HG03064 (cell line): ENCODE results near the gene PRMT2.

Experiments used
- ATAC-seq: cut with Tn5 transposase; IDR thresholded peaks from one replicate; pipeline ENCODE4 v1.9.1; 2021; ENCODE audit warnings: low read depth; ENCODE audit not compliant: unreplicated experiment

The PRMT2 gene

DNA sequence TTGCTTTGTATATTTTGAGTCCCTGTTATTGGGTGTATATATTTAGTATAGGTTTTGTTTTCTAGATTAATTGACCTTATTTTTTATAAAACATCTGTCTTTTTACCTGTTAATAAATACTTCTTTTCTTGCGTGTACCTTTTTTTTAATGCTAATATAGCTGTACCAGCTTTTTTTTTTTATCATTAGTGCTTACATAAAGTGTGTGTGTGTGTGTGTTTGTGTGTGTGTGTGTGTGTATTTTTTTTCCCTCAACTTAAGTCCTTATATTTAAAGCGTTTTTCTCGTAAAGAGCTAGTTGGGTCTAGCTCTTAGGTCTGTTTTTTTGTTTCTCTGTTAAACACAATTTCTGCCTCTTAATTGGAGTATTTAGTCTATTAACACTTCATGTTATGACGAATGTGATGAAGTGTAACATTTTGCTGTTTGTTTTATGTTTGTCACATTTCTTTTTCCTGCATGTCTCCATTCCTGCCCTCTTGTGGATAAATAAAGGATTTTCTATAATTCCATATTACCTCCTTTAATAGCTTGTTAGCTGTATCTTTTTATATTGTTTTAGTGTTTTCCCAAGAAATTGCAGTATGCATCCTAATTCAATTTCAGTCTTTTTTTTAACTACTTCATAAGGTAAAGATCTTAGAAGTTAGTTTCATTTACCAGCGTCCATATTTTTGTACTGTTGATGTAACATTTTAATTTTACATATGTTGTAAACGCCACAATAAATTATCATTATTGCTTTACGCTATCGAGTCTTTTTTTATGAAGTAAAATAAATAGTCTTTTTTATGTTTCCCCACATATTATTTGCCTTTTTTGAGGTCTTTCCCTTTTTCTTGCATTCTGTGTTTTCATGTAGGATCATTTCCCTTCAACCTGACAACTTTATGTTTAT, 4.3 kb downstream of the PRMT2 start:
- no peak for ATAC-seq

DNA sequence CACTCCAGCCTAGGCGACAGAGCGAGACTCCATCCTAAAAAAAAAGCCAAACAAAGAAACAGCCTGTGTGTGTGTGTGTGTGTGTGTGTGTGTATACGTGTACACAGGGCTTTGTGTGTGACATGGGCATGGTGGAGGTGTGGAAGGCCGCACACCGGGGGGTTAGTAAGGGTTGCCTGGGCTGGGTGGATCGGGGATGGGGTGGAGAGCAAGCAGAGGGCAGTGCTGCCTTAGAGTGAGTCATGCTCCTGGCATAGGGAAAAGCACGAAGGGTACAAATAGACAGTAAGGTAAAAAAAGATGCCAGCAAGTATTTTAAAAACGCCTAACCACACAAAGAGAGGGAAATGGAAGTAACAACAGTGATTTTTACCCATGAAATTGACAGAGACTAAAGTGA, 6.2 kb downstream of the PRMT2 start:
- ATAC-seq, result no peak

- no peak for ATAC-seq
Observed at GRCh38 chr21:46643379-46644177, 8.1 kb downstream of the PRMT2 start.

- ATAC-seq, result no peak
Observed at GRCh38 chr21:46645840-46646239, 10.4 kb downstream of the PRMT2 start.

GRCh38 chr21:46646541-46647154, 11.2 kb downstream of the PRMT2 start:
- no peak for ATAC-seq

DNA sequence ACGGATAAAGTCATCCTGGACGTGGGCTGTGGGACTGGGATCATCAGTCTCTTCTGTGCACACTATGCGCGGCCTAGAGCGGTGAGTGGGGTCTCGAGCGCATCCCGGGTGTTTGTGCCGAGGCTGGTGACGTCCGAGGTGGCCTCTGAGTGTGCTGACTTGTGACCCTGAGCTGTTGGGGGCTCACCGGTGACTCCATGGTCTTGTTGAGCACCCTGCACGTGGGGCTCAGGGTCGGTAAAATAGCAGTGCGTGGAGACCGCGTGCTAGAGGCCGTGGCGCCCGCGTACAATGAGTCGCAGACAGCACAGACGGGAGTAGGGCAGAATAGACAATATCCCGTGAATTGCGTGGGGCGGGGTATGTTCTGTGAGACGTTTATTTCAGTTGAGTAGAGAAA, 13.1 kb downstream of the PRMT2 start:
- ATAC-seq, result no peak

- no peak for ATAC-seq
Observed at GRCh38 chr21:46649356-46649755, 13.9 kb downstream of the PRMT2 start.

GRCh38 chr21:46650476-46651098, 15.1 kb downstream of the PRMT2 start:
- ATAC-seq, result no peak

GRCh38 chr21:46651121-46651520, 15.6 kb downstream of the PRMT2 start:
- ATAC-seq, result no peak

GRCh38 chr21:46655230-46655629, 19.8 kb downstream of the PRMT2 start:
- ATAC-seq, result no peak

DNA sequence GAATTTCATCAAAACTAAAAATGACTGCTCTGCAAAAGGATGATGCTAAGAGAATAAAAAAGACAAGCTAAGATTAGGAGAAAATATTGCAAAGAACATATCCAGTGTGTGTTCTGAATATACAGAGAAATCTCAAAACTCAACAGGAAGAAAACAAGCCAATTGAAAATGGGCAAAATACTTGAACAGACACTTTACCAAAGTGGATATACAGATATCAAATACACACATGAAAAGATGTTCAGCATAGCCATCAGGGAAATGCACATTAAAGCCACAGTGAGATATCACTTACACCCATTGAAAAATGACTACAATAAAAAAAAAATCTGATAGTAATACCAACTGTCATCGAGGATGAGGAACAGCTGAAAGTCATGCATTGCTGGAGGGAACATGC, 21.3 kb downstream of the PRMT2 start:
- no peak for ATAC-seq

- ATAC-seq, result no peak
Observed at GRCh38 chr21:46660505-46660904, 25.0 kb downstream of the PRMT2 start.

DNA sequence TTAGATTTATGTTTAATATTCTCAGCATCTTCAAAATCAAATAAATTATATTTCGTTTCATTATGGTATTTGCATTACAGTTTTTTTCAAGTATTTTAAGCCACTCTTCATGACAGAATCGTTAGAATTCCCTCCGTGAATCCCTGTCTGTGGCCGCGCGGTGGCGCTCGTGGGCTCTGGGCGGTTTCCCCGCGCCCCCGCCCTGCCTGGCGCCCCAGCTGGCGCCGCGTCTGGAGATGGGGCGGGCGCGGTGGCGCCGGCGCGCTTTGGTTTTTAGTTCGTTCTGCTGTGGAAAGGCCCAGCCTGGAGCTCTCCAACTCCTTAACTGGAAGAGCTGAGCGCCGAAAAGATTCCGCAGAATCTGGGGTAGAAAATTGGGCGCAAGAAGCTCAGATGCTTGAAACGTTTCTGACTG, 25.7 kb downstream of the PRMT2 start:
- ATAC-seq, result no peak

DNA sequence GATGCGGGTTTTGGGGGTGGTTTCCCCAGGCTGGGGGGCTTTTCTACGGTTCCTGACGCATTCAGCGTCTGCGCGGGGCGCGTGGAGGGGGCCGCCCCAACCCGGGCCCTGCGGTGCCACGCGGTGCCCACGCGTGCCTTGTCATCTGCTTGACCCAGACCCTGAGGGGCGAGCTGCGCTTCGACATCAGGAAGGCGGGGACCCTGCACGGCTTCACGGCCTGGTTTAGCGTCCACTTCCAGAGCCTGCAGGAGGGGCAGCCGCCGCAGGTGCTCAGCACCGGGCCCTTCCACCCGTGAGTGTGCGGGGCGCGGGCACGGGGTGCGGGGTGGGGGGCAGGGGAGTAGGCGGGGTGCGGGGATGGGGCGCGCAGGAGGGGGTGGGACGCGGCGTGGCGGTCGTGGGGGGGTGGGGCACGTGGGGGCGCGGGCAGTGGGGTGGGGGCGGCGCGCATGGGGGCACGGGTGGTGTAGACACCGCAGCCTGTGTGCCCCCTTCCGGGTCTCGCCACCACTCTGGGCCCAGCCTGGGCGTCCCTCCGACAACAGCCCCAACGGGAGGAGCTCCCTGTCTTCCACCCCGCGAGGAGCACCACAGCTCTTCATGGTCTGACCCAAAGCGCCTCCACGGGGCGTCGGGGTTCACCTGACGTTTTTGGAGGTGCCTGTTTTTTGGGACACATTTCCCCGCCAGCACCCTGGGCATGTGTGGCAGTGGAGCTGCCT, 26.3 kb downstream of the PRMT2 start:
- ATAC-seq, result no peak

- no peak for ATAC-seq
Observed at GRCh38 chr21:46662367-46662654, 26.8 kb downstream of the PRMT2 start.

DNA sequence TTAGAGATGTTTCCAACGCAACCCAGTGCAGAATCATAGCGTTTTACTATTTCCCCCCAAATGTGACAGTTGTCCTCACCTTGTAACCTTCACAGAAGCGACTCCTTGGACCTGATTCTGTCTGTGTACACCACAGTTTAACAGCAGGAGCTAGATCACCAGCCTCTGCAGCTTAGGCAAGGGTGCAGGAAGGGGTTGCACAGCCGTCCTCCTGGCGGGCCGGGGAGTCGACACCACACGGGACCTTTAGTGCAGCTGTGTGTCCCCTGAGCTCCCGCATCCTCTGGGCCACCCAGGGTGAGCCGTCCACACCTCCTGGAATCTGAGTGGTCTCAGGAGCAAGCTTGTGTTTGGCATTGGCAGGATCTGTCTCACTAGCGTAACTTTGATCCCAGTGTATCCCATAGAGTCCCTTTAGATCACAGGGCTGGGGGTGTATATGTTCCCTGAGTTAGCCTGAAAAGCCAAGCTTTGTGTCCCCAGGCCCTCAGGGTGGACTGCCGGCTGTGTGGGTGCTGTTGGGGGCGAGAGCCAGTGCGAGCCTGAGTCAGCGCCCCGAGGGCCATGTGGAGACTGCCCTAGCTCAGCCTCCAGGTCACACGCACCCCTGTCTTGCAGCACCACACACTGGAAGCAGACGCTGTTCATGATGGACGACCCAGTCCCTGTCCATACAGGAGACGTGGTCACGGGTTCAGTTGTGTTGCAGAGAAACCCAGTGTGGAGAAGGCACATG, 27.5 kb downstream of the PRMT2 start:
- ATAC-seq, result no peak

GRCh38 chr21:46663754-46664153, 28.3 kb downstream of the PRMT2 start:
- ATAC-seq, result no peak

DNA sequence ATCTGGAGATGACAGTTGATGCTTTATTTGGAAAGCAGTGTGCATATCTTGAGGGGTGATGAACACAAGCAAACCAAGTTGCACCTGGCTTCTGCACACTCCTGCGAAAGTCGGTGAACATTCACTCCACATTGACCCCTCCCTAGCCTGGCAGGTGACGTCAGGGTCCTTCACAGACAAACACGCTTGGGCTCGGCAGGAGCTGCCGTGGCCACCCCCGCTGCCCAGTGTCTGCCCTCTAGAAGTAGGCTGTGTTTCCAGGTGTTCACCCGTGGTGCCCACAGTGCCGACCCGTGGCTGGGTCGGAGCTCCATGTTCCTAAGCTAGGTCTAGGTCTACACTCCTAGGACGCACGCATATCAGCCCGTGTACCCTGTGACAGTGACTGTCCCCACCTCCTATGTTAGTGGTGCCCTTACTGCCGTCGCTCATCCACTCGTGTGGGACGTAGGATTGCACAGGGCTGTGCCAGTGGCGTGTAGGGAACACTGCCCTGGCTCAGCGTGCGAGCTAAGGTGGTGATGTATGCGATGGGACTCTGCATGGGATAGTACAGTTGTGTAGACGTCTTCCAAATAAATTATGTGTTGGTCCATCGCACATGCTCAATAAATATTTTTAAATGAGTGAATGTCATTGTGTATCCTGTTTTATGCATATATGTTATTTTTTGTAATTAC, 29.0 kb downstream of the PRMT2 start:
- ATAC-seq, result no peak

GRCh38 chr21:46665566-46665965, 30.1 kb downstream of the PRMT2 start:
- no peak for ATAC-seq
